ENCODE results near the gene GNAS.

- TF ChIP-seq EZH2 (IDR thresholded peaks at IDR 0.05; ENCODE audit: insufficient read depth, low read length): no peak
- no peak for TF ChIP-seq CTCF (IDR thresholded peaks at IDR 0.05; ENCODE audit: insufficient read depth, low read depth, low read length)
Measured at GRCh38 chr20:58835231-58835630, 17.3 kb upstream of the GNAS start.
